ENCODE data around the gene LRP10. TPM values are rescaled to one million over a fixed set of nuclear protein-coding genes. Genes with fewer than 3 reads are reported as not detected.
A peak's percentile ranks its signal among the peaks of the same experiment; 100 is the strongest.

LRP10 gene
- total and polyA plus RNA-seq, 2 of the 4 experiments (the other 2 are of a cell fraction), result 25.1 to 118 TPM

DNA sequence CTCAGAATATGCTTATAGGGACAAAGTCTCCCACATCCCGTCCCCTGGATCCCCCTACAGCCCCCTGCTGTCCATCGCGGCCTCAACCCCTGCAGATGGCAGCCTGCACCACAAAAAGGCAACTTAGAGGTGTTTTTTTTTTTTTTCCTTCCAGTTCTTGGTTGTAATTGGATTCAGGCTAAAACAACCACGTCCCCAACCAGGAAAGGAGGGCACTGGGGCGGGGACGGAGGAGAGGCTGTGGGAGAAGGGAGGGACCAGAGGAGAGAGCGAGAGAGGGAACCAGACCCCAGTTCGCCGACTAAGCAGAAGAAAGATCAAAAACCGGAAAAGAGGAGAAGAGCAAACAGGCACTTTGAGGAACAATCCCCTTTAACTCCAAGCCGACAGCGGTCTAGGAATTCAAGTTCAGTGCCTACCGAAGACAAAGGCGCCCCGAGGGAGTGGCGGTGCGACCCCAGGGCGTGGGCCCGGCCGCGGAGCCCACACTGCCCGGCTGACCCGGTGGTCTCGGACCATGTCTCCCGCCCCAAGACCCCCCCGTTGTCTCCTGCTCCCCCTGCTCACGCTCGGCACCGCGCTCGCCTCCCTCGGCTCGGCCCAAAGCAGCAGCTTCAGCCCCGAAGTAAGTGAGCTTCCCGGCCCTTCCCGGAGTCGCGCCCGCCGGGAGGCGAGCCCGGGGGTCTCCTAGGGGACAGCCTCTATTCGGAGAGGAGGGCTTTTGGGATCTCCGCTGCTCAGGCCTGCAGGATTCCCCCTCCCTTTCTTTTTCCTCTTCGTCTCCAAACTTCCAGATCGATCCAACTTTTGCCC, 35.0 kb upstream of the LRP10 start, which contains the start of gene MMP14:
MMP14 (plus strand) TSS at position 285 of the 813 bp plus-strand sequence; CDS start at position 518, 233 bp downstream.
- Histone ChIP-seq H2BK5ac (ENCODE audit: low read depth, low read length, poor library complexity, severe bottlenecking) (peak within 1 kb of the TSS; percentile 77), H3K4me1 (ENCODE audit: control insufficient read depth, insufficient read depth, low read length) (peaks cover 13% of the 10 kb centered on the region), H3K4ac (ENCODE audit: low read depth, low read length) (peak within 1 kb of the TSS; percentile 93), H4K20me1 (ENCODE audit: insufficient read depth, low read length) (peaks cover 27% of the 10 kb centered on the region), H2AK9ac (replicated peaks; ENCODE audit: low read depth, low read length, poor library complexity) (peak within 1 kb of the TSS; percentile 96), H3K23ac (ENCODE audit: low read depth, low read length) (peak within 1 kb of the TSS; percentile 90), H2AFZ (replicated peaks; ENCODE audit: low read length, poor library complexity) (peak within 1 kb of the TSS; percentile 71), H4K5ac (ENCODE audit: low read depth, low read length) (peak within 1 kb of the TSS; percentile 81), H2AK5ac (ENCODE audit: low read depth, low read length) (peak within 1 kb of the TSS; percentile 79), H3K27ac (ENCODE audit: insufficient read depth, low read length) (peak within 1 kb of the TSS; percentile 96), H2BK120ac (ENCODE audit: low read depth, low read length) (peak within 1 kb of the TSS; percentile 55), H4K8ac (ENCODE audit: low read depth in 2 of 2, low read length in 2 of 2) (peak within 1 kb of the TSS; percentile 89 to 95), H3K27me3 (ENCODE audit: control insufficient read depth, insufficient read depth, low read length) (no peaks in the 10 kb centered on the region), H3K4me2 (ENCODE audit: low read depth, low read length) (peak within 1 kb of the TSS; percentile 81), H4K91ac (ENCODE audit: insufficient read depth, low read depth, low read length) (peak within 1 kb of the TSS; percentile 93), H2BK15ac (ENCODE audit: low read depth, low read length) (peak within 1 kb of the TSS; percentile 45; the same call in 1 of the 3 replicates), H3K9me1 (ENCODE audit: insufficient read depth, low read length) (peaks cover 12% of the 10 kb centered on the region), H3K79me1 (ENCODE audit: low read depth in 1 of 2, low read length in 2 of 2) (peaks cover 6 to 45% of the 10 kb centered on the region in 2 experiments; a peak in 3 of 4 replicates), H3K18ac (ENCODE audit: low read depth, low read length) (peak within 1 kb of the TSS; percentile 77; the same call in 1 of the 2 replicates), H3K56ac (ENCODE audit: extremely low read depth, insufficient read depth, low read length) (peak within 1 kb of the TSS; percentile 94), H3K14ac (replicated peaks; ENCODE audit: low read depth, low read length) (peak within 1 kb of the TSS; percentile 68), H3K4me3 (ENCODE audit: insufficient read depth, low read depth, low read length) (peak within 1 kb of the TSS; percentile 64), H3K9ac (ENCODE audit: low read depth, low read length) (peak within 1 kb of the TSS; percentile 94), H3K9me3 (ENCODE audit: control insufficient read depth, insufficient read depth, low read length) (no peaks in the 10 kb centered on the region), H3K36me3 (ENCODE audit: control insufficient read depth, insufficient read depth, low read length) (peaks cover 28% of the 10 kb centered on the region), H2BK20ac (ENCODE audit: low read depth, low read length) (peak within 1 kb of the TSS; percentile 44; the same call in 1 of the 2 replicates)
- dilution Hi-C loops (cut with HindIII; ENCODE audit: low sequenced_read_pairs, unreplicated experiment), result no loop called here
- TSS peak; percentile 88 for BruUV-seq (replicated peaks)
- TF ChIP-seq FOS (IDR thresholded peaks at IDR 0.05; ENCODE audit: low read depth, low read length) (no peak), RAD21 (IDR thresholded peaks at IDR 0.05; ENCODE audit: low read length) (peak; percentile 61), MAZ (IDR thresholded peaks at IDR 0.05; ENCODE audit: borderline replicate concordance, low read depth, low read length) (peak; percentile 57; the same call in 1 of the 2 replicates), RFX5 (IDR thresholded peaks at IDR 0.05; ENCODE audit: low read depth, low read length) (no peak), CHD1 (IDR thresholded peaks at IDR 0.05; ENCODE audit: low read depth, low read length) (peak; percentile 43; the same call in 1 of the 2 replicates), POLR2A (IDR thresholded peaks at IDR 0.05; ENCODE audit: low read depth, low read length) (peak; percentile 88), NFE2L2 (IDR thresholded peaks at IDR 0.05; ENCODE audit: low read depth, low read length) (no peak), SMC3 (IDR thresholded peaks at IDR 0.05; ENCODE audit: low read depth, low read length) (peak; percentile 58)
- TF ChIP-seq, protein P1, sequence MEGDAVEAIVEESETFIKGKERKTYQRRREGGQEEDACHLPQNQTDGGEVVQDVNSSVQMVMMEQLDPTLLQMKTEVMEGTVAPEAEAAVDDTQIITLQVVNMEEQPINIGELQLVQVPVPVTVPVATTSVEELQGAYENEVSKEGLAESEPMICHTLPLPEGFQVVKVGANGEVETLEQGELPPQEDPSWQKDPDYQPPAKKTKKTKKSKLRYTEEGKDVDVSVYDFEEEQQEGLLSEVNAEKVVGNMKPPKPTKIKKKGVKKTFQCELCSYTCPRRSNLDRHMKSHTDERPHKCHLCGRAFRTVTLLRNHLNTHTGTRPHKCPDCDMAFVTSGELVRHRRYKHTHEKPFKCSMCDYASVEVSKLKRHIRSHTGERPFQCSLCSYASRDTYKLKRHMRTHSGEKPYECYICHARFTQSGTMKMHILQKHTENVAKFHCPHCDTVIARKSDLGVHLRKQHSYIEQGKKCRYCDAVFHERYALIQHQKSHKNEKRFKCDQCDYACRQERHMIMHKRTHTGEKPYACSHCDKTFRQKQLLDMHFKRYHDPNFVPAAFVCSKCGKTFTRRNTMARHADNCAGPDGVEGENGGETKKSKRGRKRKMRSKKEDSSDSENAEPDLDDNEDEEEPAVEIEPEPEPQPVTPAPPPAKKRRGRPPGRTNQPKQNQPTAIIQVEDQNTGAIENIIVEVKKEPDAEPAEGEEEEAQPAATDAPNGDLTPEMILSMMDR (conservative IDR thresholded peaks at IDR 0.05; ENCODE audit: low read depth, low read length), result peak; percentile 68
- ChIA-PET CTCF (interaction anchor here (0.6 to 1.6 kb wide), 5 partner anchors 14 to 266 kb away, joined by 3 to 9 read pairs (median 3); no protein-coding TSS in a partner anchor), POLR2A (ENCODE audit: unreplicated experiment) (interaction anchor here (3.6 kb wide), 1 partner anchor 15 kb away, joined by 25 read pairs; no protein-coding TSS in a partner anchor)
- 0% methylated on average over 8 of the region's 46 CpGs; no CpG with 5 or more reads in 1 of the 2 experiments for WGBS, 2 experiments (ENCODE audit: extremely low coverage in 2 of 2, insufficient read length in 1 of 2)
- DNase-seq (peak; percentile 89), ATAC-seq (ENCODE audit: low read depth) (peak; percentile 77)
- intact Hi-C loops (cut with micrococcal nuclease), result loop anchor here (1.0 to 5.0 kb wide), 7 partner anchors 17 to 279 kb away; partner anchors contain the start of genes AJUBA and RBM23
- in situ Hi-C loops (cut with MboI; ENCODE audit: low sequenced_read_pairs), result no loop called here
